ENCODE results near the gene HHLA2. TPM values are rescaled to one million over a fixed set of nuclear protein-coding genes. Genes with fewer than 3 reads are reported as not detected.

HHLA2 gene
- total and polyA plus RNA-seq, 12 donors: not detected

- no peaks in the 10 kb centered on the region for H3K36me3 ChIP-seq
- ATAC-seq: no peak
- no peak overlapping the region for H3K27ac ChIP-seq
- DNase-seq: no peak
- no peaks in the 10 kb centered on the region for H3K9me3 ChIP-seq
- no peaks in the 10 kb centered on the region for H3K27me3 ChIP-seq
- 43% methylated on average over 2 of the region's 2 CpGs for WGBS, 2 donors
- H3K4me1 ChIP-seq: peaks cover 0 to 17% (median 4%) of the 10 kb centered on the region in 9 donors
- intact Hi-C loops (cut with DNase I): no loop called here
- TF ChIP-seq, protein P1, sequence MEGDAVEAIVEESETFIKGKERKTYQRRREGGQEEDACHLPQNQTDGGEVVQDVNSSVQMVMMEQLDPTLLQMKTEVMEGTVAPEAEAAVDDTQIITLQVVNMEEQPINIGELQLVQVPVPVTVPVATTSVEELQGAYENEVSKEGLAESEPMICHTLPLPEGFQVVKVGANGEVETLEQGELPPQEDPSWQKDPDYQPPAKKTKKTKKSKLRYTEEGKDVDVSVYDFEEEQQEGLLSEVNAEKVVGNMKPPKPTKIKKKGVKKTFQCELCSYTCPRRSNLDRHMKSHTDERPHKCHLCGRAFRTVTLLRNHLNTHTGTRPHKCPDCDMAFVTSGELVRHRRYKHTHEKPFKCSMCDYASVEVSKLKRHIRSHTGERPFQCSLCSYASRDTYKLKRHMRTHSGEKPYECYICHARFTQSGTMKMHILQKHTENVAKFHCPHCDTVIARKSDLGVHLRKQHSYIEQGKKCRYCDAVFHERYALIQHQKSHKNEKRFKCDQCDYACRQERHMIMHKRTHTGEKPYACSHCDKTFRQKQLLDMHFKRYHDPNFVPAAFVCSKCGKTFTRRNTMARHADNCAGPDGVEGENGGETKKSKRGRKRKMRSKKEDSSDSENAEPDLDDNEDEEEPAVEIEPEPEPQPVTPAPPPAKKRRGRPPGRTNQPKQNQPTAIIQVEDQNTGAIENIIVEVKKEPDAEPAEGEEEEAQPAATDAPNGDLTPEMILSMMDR (IDR thresholded peaks at IDR 0.05): no peak
- H3K4me3 ChIP-seq: no peak overlapping the region
Observed at GRCh38 chr3:108298056-108298455, 1.7 kb downstream of the HHLA2 start.

GRCh38 chr3:108300103-108300849, 3.9 kb downstream of the HHLA2 start:
- WGBS, 2 donors: 79 to 82% methylated on average over 9 of the region's 9 CpGs
- TF ChIP-seq, protein P1 (IDR thresholded peaks at IDR 0.05): no peak
- no peaks in the 10 kb centered on the region for H3K36me3 ChIP-seq
- no peaks in the 10 kb centered on the region for H3K27me3 ChIP-seq
- intact Hi-C loops (cut with DNase I): no loop called here
- H3K27ac ChIP-seq: no peak overlapping the region
- no peak overlapping the region for H3K4me3 ChIP-seq
- no peaks in the 10 kb centered on the region for H3K9me3 ChIP-seq
- DNase-seq (no peak), ATAC-seq (no peak)
- H3K4me1 ChIP-seq: peaks cover 0 to 12% (median 4%) of the 10 kb centered on the region in 9 donors

DNA sequence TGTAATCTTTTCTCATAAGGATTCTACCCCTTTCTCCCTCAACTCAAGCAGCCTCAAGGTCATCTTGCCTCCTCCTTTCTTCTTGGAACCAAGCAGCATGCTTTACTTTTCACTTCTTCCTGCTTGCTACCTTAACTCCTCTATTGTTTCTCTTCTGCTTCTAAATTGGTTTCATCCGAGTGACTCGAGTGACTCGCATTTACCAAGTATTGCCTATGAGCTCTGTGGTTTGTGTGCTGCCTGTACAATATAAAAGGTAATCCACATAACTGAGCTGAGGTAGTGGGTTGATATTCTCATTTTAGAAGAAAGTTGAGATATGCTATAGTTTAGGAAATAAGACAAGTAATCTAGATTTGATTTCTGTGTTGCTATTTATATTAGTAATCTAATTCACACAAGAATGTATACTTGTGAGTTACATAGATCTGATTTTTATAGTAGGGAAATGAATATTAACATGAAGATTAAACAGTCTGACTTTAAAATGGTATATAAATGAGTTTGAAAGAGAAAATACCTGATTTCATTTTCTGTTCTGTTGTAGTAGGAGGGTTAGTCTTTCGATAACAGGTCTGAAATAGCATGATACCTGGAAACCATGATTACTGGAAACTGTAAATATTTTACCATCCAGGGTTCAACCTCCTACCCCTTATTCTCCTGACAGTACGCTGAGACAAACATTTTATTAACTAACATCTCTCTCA, 5.5 kb downstream of the HHLA2 start:
- WGBS, 2 donors: 81 to 84% methylated on average over 5 of the region's 5 CpGs

DNA sequence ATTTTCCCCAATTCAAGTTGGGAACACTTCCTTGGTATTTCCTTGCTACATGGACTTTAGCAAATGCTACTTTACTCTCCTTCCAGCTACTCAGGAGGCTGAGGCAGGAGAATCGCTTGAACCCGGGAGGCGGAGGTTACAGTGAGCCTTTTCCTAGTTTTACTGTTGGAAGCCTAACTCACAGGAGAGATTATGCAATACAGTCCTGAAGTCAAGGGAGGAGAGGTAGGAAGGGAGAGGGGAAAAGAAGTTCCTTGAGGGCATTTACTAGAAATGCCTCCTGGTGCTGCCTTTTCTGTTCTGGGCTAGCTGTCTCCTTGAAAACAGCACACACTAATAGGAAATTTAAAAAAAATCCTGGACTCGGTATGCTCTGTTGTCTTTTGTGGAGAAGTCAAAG, 6.2 kb downstream of the HHLA2 start:
- Histone ChIP-seq H3K9me3 (no peaks in the 10 kb centered on the region), H3K4me1 (peaks cover 0 to 9% (median 3%) of the 10 kb centered on the region in 9 donors), H3K27me3 (no peaks in the 10 kb centered on the region), H3K4me3 (no peak overlapping the region), H3K27ac (no peak overlapping the region), H3K36me3 (no peaks in the 10 kb centered on the region)
- TF ChIP-seq, protein P1 (IDR thresholded peaks at IDR 0.05): no peak
- DNase-seq (no peak), ATAC-seq (no peak)
- WGBS, 2 donors: 87 to 94% methylated on average over 4 of the region's 4 CpGs
- intact Hi-C loops (cut with DNase I): no loop called here

More for the DNA sequence above, 5.5 kb downstream of the HHLA2 start:
- Histone ChIP-seq H3K27ac (no peak overlapping the region), H3K4me3 (no peak overlapping the region), H3K27me3 (no peaks in the 10 kb centered on the region), H3K4me1 (peaks cover 0 to 12% (median 4%) of the 10 kb centered on the region in 9 donors), H3K36me3 (no peaks in the 10 kb centered on the region), H3K9me3 (no peaks in the 10 kb centered on the region)
- ATAC-seq: no peak
- TF ChIP-seq, protein P1 (IDR thresholded peaks at IDR 0.05): no peak
- intact Hi-C loops (cut with DNase I): no loop called here
- DNase-seq: no peak

All from heart right ventricle (tissue), 16 donors.